Gastroesophageal sphincter (tissue), 4 donors: ENCODE results near the gene PHC2. TPM values are rescaled to one million over a fixed set of nuclear protein-coding genes. Genes with fewer than 3 reads are reported as not detected.

Experiments used
- ATAC-seq: fragments of 150-250 bp; one replicate; pipeline ENCODE4 v1.9.1; 2016; ENCODE audit warnings: mild to moderate bottlenecking, moderate library complexity
- H3K27ac ChIP-seq, 4 donors: fragments of 200-600 bp; sonication (generic) in 3 of 4; 1 replicate in 3 of 4; 2 replicates in 1 of 4; pipeline ENCODE4 v1.5.1; 2016 to 2019
- H3K27me3 ChIP-seq: fragments of 200-600 bp; sonication (generic); one replicate; pipeline ENCODE4 v1.5.1; 2019
- H3K36me3 ChIP-seq, 2 donors: fragments of 200-600 bp; sonication (generic); one replicate each; pipeline ENCODE4 v1.5.1; 2019; ENCODE audit warnings: control low read depth in 1 of 2
- H3K4me1 ChIP-seq, 3 donors: fragments of 200-600 bp; sonication (generic); 1 replicate in 2 of 3; 2 replicates in 1 of 3; pipeline ENCODE4 v1.5.1; 2016 to 2019; ENCODE audit warnings: control low read depth in 2 of 3
- H3K4me3 ChIP-seq, 2 donors: fragments of 200-600 bp; sonication (generic); one replicate each; pipeline ENCODE4 v1.5.1; 2019; ENCODE audit warnings: mild to moderate bottlenecking in 1 of 2, moderate library complexity in 1 of 2
- H3K9me3 ChIP-seq, 3 donors: fragments of 200-600 bp; sonication (generic); one replicate each; pipeline ENCODE4 v1.5.1; 2017 to 2019; ENCODE audit warnings: control low read depth in 2 of 3
- CTCF ChIP-seq, 4 experiments: fragments of 200-600 bp in 2 of 4; fragments of 450-650 bp in 2 of 4; sonication (generic) in 1 of 4; IDR thresholded peaks; one replicate each; pipeline ENCODE4 v1.5.1; 2017 to 2019; ENCODE audit warnings: antibody characterized with exemption in 4 of 4, mild to moderate bottlenecking in 2 of 4, moderate library complexity in 2 of 4
- EP300 ChIP-seq: sonication (generic); formaldehyde crosslinking; IDR thresholded peaks from one replicate; pipeline ENCODE4 v1.6.1; 2017; ENCODE audit warnings: antibody characterized with exemption, mild to moderate bottlenecking
- POLR2A ChIP-seq, 2 donors: fragments of 450-650 bp; IDR thresholded peaks; one replicate each; pipeline ENCODE4 v1.6.1; 2017; ENCODE audit warnings: antibody characterized with exemption in 2 of 2, mild to moderate bottlenecking in 2 of 2, moderate library complexity in 1 of 2
- POLR2AphosphoS5 ChIP-seq: sonication (generic); formaldehyde crosslinking; IDR thresholded peaks from one replicate; pipeline ENCODE4 v1.6.1; 2017; ENCODE audit warnings: antibody characterized with exemption
- WGBS, 2 donors: methylation state at CpG; one replicate each; pipeline ENCODE4 v1.1.5; 2018; ENCODE audit warnings: low coverage in 1 of 2; 5-methylcytosine and 5-hydroxymethylcytosine counted together
- small RNA-seq, 4 donors: library from RNA; depleted of rRNA; stranded (forward); fragments of <200 nt; gene quantifications; one replicate each; pipeline ENCODE3, GENCODE V24; 2016
- total RNA-seq, 4 donors: library from RNA; depleted of rRNA; stranded (reverse); fragments of >200 nt; gene quantifications; one replicate each; pipeline ENCODE4 v1.1.0, GENCODE V29; 2016

PHC2 gene
- total RNA-seq, 4 donors from 2014 or later = 99.8 to 223 (median 181) TPM

- ATAC-seq = no peak
- TF ChIP-seq POLR2AphosphoS5 = no peak
- no peak for TF ChIP-seq EP300
- TF ChIP-seq CTCF (IDR thresholded peaks at IDR 0.05) = no peak
- no peak for TF ChIP-seq POLR2A (IDR thresholded peaks at IDR 0.05)
- H3K27me3 ChIP-seq = no peaks in the 10 kb centered on the region
Observed at GRCh38 chr1:33274446-33274845, 156.4 kb downstream of the PHC2 start.

GRCh38 chr1:33273961-33274371, 156.9 kb downstream of the PHC2 start:
- Histone ChIP-seq H3K27me3 (no peaks in the 10 kb centered on the region), H3K36me3 (peaks cover 0 to 56% of the 10 kb centered on the region in 2 donors), H3K9me3 (no peaks in the 10 kb centered on the region), H3K27ac (no peak overlapping the region), H3K4me1 (peaks cover 0 to 37% (median 8%) of the 10 kb centered on the region in 3 donors), H3K4me3 (no peak overlapping the region)
- no peak for ATAC-seq
- TF ChIP-seq EP300 = no peak
- TF ChIP-seq CTCF (IDR thresholded peaks at IDR 0.05) = no peak
- no peak for TF ChIP-seq POLR2A (IDR thresholded peaks at IDR 0.05)
- TF ChIP-seq POLR2AphosphoS5 = no peak
- 50 to 90% methylated on average over 2 to 6 of the region's 7 CpGs for WGBS, 2 donors

More at GRCh38 chr1:33274446-33274845, 156.4 kb downstream of the PHC2 start:
- Histone ChIP-seq H3K9me3 (no peaks in the 10 kb centered on the region), H3K36me3 (peaks cover 0 to 56% of the 10 kb centered on the region in 2 donors), H3K4me3 (no peak overlapping the region), H3K27ac (no peak overlapping the region), H3K4me1 (peaks cover 0 to 32% (median 7%) of the 10 kb centered on the region in 3 donors)
- WGBS, 2 donors = 100% methylated on average over 1 of the region's 1 CpG

Small RNA genes lying within 50 kb of the gene (small RNA-seq; reads per million reads assigned to genes)
- 0 reads per million in 4 donors for gene RN7SKP16

Other genes with a start within 250 kb of the PHC2 start
- 1 to 10 TPM; 4.0 to 9.0 (median 5.5) TPM for gene TRIM62, start 249.1 kb downstream of the PHC2 start, total RNA-seq
- gene ZNF362, start 174.6 kb downstream of the PHC2 start, total RNA-seq = 10 to 100 TPM; 14.6 to 29.2 (median 24.1) TPM
- gene A3GALT2, start 110.0 kb downstream of the PHC2 start, total RNA-seq = under 1 TPM in 1 of 4 donors, not detected in 3; 0.67 TPM
- gene ZSCAN20, start 41.5 kb upstream of the PHC2 start, total RNA-seq = 1 to 10 TPM; 6.7 to 9.2 (median 7.5) TPM